HG02981 (cell line): ENCODE data around the gene TRIM24.
A peak's percentile ranks its signal among the peaks of the same experiment; 100 is the strongest.
"Not testable (repeated sequence)": the region's sequence is repeated elsewhere in the genome, so short reads cannot be mapped to it uniquely, and the experiment has no call there.

Experiments used
- ATAC-seq: cut with Tn5 transposase; IDR thresholded peaks from one replicate; pipeline ENCODE4 v1.9.1; 2021; ENCODE audit warnings: mild to moderate bottlenecking, moderate library complexity; ENCODE audit not compliant: unreplicated experiment

The TRIM24 gene

GRCh38 chr7:138459413-138460175 is 465 bp upstream of the TRIM24 start:
- ATAC-seq: peak; percentile 80

GRCh38 chr7:138460649-138461607 is 869 bp downstream of the TRIM24 start:
- peak; percentile 34 for ATAC-seq

GRCh38 chr7:138463291-138463618 is 3.2 kb downstream of the TRIM24 start:
- not testable (repeated sequence) for ATAC-seq

GRCh38 chr7:138465046-138465445 is 5.0 kb downstream of the TRIM24 start:
- no peak for ATAC-seq

- peak; percentile 87 for ATAC-seq
Measured at GRCh38 chr7:138466069-138466756, 6.2 kb downstream of the TRIM24 start.

GRCh38 chr7:138468244-138469123 is 8.4 kb downstream of the TRIM24 start:
- ATAC-seq: no peak

- no peak for ATAC-seq
Measured at GRCh38 chr7:138470391-138471157, 10.5 kb downstream of the TRIM24 start.

GRCh38 chr7:138472292-138473079 is 12.4 kb downstream of the TRIM24 start:
- ATAC-seq: no peak

- ATAC-seq: no peak
Measured at GRCh38 chr7:138475377-138475776, 15.3 kb downstream of the TRIM24 start.

- no peak for ATAC-seq
Measured at GRCh38 chr7:138477081-138477578, 17.1 kb downstream of the TRIM24 start.

- no peak for ATAC-seq
Measured at GRCh38 chr7:138477581-138477980, 17.5 kb downstream of the TRIM24 start.

- peak; percentile 83 for ATAC-seq
Measured at GRCh38 chr7:138478499-138478908, 18.4 kb downstream of the TRIM24 start.

GRCh38 chr7:138480527-138480926 is 20.5 kb downstream of the TRIM24 start:
- ATAC-seq: no peak

- ATAC-seq: no peak
Measured at GRCh38 chr7:138481447-138482380, 21.7 kb downstream of the TRIM24 start.

GRCh38 chr7:138483531-138483930 is 23.5 kb downstream of the TRIM24 start:
- ATAC-seq: no peak

- not testable (repeated sequence) for ATAC-seq
Measured at GRCh38 chr7:138485508-138485907, 25.4 kb downstream of the TRIM24 start.

GRCh38 chr7:138489139-138489538 is 29.1 kb downstream of the TRIM24 start:
- not testable (repeated sequence) for ATAC-seq
